22Rv1 (cell line): ENCODE measurements around the gene NCOA1.

Source experiments
- ZFX ChIP-seq: fragments of 450-650 bp; IDR thresholded peaks from 2 replicates; pipeline ENCODE4 v1.6.1; 2017; ENCODE audit warnings: antibody characterized with exemption, borderline replicate concordance
- TF ChIP-seq, protein P1 (sequence below): fragments of 450-650 bp; IDR thresholded peaks from 2 replicates; pipeline ENCODE4 v1.5.1; 2017; ENCODE audit warnings: mild to moderate bottlenecking

GRCh38 chr2:24774373-24774772 is 283.3 kb downstream of the NCOA1 start:
- TF ChIP-seq, protein P1, sequence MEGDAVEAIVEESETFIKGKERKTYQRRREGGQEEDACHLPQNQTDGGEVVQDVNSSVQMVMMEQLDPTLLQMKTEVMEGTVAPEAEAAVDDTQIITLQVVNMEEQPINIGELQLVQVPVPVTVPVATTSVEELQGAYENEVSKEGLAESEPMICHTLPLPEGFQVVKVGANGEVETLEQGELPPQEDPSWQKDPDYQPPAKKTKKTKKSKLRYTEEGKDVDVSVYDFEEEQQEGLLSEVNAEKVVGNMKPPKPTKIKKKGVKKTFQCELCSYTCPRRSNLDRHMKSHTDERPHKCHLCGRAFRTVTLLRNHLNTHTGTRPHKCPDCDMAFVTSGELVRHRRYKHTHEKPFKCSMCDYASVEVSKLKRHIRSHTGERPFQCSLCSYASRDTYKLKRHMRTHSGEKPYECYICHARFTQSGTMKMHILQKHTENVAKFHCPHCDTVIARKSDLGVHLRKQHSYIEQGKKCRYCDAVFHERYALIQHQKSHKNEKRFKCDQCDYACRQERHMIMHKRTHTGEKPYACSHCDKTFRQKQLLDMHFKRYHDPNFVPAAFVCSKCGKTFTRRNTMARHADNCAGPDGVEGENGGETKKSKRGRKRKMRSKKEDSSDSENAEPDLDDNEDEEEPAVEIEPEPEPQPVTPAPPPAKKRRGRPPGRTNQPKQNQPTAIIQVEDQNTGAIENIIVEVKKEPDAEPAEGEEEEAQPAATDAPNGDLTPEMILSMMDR: no peak
- TF ChIP-seq ZFX: no peak
